Kidney glomerular epithelial cell (primary cell): ENCODE measurements around the gene TWNK.
A peak's percentile ranks its signal among the peaks of the same experiment; 100 is the strongest.

Experiments used
- DNase-seq: peaks from one replicate; lab custom pipeline; 2025; lab: John Stamatoyannopoulos, UW

TWNK gene

GRCh38 chr10:100996678-100997359 is 9.5 kb downstream of the TWNK start:
- peak; percentile 70 for DNase-seq

- DNase-seq, result peak; percentile 70
These were observed 10.2 kb downstream of the TWNK start for GRCh38 chr10:100997360-100998182.

GRCh38 chr10:100998183-100998990 is 11.0 kb downstream of the TWNK start:
- DNase-seq, result peak; percentile 82

GRCh38 chr10:100998991-100999741 is 11.8 kb downstream of the TWNK start:
- DNase-seq, result peak; percentile 52

- DNase-seq, result no peak
These were observed 12.4 kb downstream of the TWNK start, which contains the start of gene LZTS2 for GRCh38 chr10:100999742-101000126. TSS of gene LZTS2 (plus strand) at chr10:100999808. CDS start at chr10:101002539, 2,731 bp downstream.

GRCh38 chr10:101000127-101000914 is 13.0 kb downstream of the TWNK start:
- DNase-seq, result no peak

GRCh38 chr10:101000915-101001658 is 13.7 kb downstream of the TWNK start:
- peak; percentile 50 for DNase-seq

- DNase-seq, result no peak
These were observed 14.3 kb downstream of the TWNK start for GRCh38 chr10:101001659-101002035.

- no peak for DNase-seq
These were observed 15.1 kb downstream of the TWNK start for GRCh38 chr10:101002456-101002855.

- DNase-seq, result no peak
These were observed 16.4 kb downstream of the TWNK start for GRCh38 chr10:101003639-101004206.

- DNase-seq, result no peak
These were observed 18.0 kb downstream of the TWNK start for GRCh38 chr10:101005361-101005760.

- DNase-seq, result no peak
These were observed 18.7 kb downstream of the TWNK start for GRCh38 chr10:101005869-101006567.

GRCh38 chr10:101006593-101007098 is 19.3 kb downstream of the TWNK start:
- no peak for DNase-seq

- no peak for DNase-seq
These were observed 19.9 kb downstream of the TWNK start for GRCh38 chr10:101007099-101007711.

GRCh38 chr10:101007915-101008822 is 20.8 kb downstream of the TWNK start:
- no peak for DNase-seq

GRCh38 chr10:101008823-101009423 is 21.6 kb downstream of the TWNK start:
- DNase-seq, result no peak

GRCh38 chr10:101010329-101010728 is 23.0 kb downstream of the TWNK start:
- no peak for DNase-seq
